B cell (primary cell): Measurements from ENCODE around the gene SIGLEC10. TPM values are rescaled to one million over a fixed set of nuclear protein-coding genes. Genes with fewer than 3 reads are reported as not detected.

ENCODE experiments used
- ATAC-seq: fragments of 200-7000 bp; cut with Tn5 transposase; one replicate; pipeline ENCODE4 v1.10.0; 2021; ENCODE audit warnings: low read depth, mild to moderate bottlenecking, moderate number of reproducible peaks, moderate library complexity
- CTCF ChIA-PET: fragments of 350-600 bp; sonication (Branson Sonifier 250); formaldehyde crosslinking; loops from one replicate; lab custom pipeline; 2021; ENCODE audit warnings: antibody characterized with exemption, inconsistent platforms; lab: Charles Lee
- POLR2A ChIA-PET: fragments of 350-600 bp; sonication (Branson Sonifier 250); formaldehyde crosslinking; loops from one replicate; lab custom pipeline; 2021; ENCODE audit warnings: antibody characterized with exemption; lab: Charles Lee
- DNase-seq: peaks from one replicate; pipeline ENCODE4 v3.0.0; 2013
- H2AFZ ChIP-seq: 2 replicates; pipeline ENCODE4 v1.6.1; 2012; ENCODE audit warnings: mild to moderate bottlenecking, low read depth, low read length; ENCODE audit not compliant: insufficient read depth, poor library complexity, severe bottlenecking
- H3K27ac ChIP-seq, 2 donors: 1 replicate in 1 of 2; 2 replicates in 1 of 2; pipeline ENCODE4 v1.5.1; 2012 to 2013; ENCODE audit warnings: low read length in 2 of 2, mild to moderate bottlenecking in 2 of 2, moderate library complexity in 1 of 2
- H3K27me3 ChIP-seq, 4 experiments: fragments of 200-600 bp in 1 of 4; sonication (generic) in 1 of 4; replicated peaks in 1 of 4; 1 replicate in 2 of 4; 2 replicates in 2 of 4; pipeline versions ENCODE4 v1.6.1 to v1.7.0; 2013 to 2016; ENCODE audit warnings: low read length in 3 of 4, mild to moderate bottlenecking in 2 of 4, mixed read lengths in 1 of 4, moderate library complexity in 1 of 4; ENCODE audit not compliant: insufficient read depth in 4 of 4, control insufficient read depth in 3 of 4; ENCODE audit errors: control extremely low read depth in 1 of 4
- H3K36me3 ChIP-seq, 2 experiments: replicated peaks in 1 of 2; 1 replicate in 1 of 2; 2 replicates in 1 of 2; pipeline versions ENCODE4 v1.6.1 to v1.7.1; 2013; ENCODE audit warnings: low read length in 1 of 2; ENCODE audit not compliant: insufficient read depth in 2 of 2, control insufficient read depth in 1 of 2; ENCODE audit errors: control extremely low read depth in 1 of 2, extremely low read depth in 1 of 2
- H3K4me1 ChIP-seq, 2 donors: fragments of 200-600 bp in 1 of 2; sonication (generic) in 1 of 2; 1 replicate in 1 of 2; 2 replicates in 1 of 2; pipeline versions ENCODE4 v1.5.1 to v1.6.1; 2013 to 2017; ENCODE audit warnings: low read length in 2 of 2; ENCODE audit not compliant: control insufficient read depth in 2 of 2, insufficient read depth in 2 of 2
- H3K4me2 ChIP-seq: replicated peaks from 2 replicates; pipeline ENCODE3; 2012; ENCODE audit warnings: mild to moderate bottlenecking, low read depth, low read length; ENCODE audit not compliant: poor library complexity, severe bottlenecking
- H3K4me3 ChIP-seq, 5 experiments: fragments of 200-600 bp in 1 of 5; sonication (generic) in 1 of 5; 1 replicate in 3 of 5; 2 replicates in 2 of 5; pipeline versions ENCODE4 v1.5.1 to v1.7.0; 2011 to 2016; ENCODE audit warnings: low read length in 4 of 5, mild to moderate bottlenecking in 4 of 5, low read depth in 2 of 5, control low read depth in 1 of 5, moderate library complexity in 1 of 5; ENCODE audit not compliant: insufficient read depth in 1 of 5; ENCODE audit errors: control extremely low read depth in 1 of 5, extremely low read depth in 1 of 5
- H3K79me2 ChIP-seq: fragments of 200-600 bp; sonication (generic); one replicate; pipeline ENCODE4 v1.6.0; 2016; ENCODE audit warnings: low read length; ENCODE audit not compliant: control insufficient read depth, insufficient read depth
- H3K9ac ChIP-seq: fragments of 200-600 bp; sonication (generic); 2 replicates; pipeline ENCODE4 v1.6.1; 2017; ENCODE audit warnings: mild to moderate bottlenecking, low read length, moderate library complexity
- H3K9me3 ChIP-seq, 3 donors: one replicate each; pipeline versions ENCODE4 v1.6.1 to v1.7.1; 2013; ENCODE audit warnings: low read length in 2 of 3; ENCODE audit not compliant: control insufficient read depth in 2 of 3, insufficient read depth in 1 of 3; ENCODE audit errors: control extremely low read depth in 1 of 3
- H4K20me1 ChIP-seq: 2 replicates; pipeline ENCODE4 v1.6.0; 2012; ENCODE audit warnings: mild to moderate bottlenecking, low read length; ENCODE audit not compliant: insufficient read depth, control insufficient read depth, poor library complexity, severe bottlenecking
- H3K27ac Mint-ChIP-seq: one replicate; pipeline ENCODE4 v1.8.0; 2021; ENCODE audit warnings: mixed read lengths
- H3K27me3 Mint-ChIP-seq: one replicate; pipeline ENCODE4 v1.8.0; 2021; ENCODE audit warnings: mixed read lengths
- H3K4me1 Mint-ChIP-seq: one replicate; pipeline ENCODE4 v1.8.0; 2021; ENCODE audit warnings: mixed read lengths
- H3K4me3 Mint-ChIP-seq: one replicate; pipeline ENCODE4 v1.8.0; 2021; ENCODE audit warnings: mixed read lengths
- H3K9me3 Mint-ChIP-seq: one replicate; pipeline ENCODE4 v1.8.0; 2022; ENCODE audit warnings: mixed read lengths; ENCODE audit not compliant: insufficient read depth
- CTCF ChIP-seq: fragments of 200-600 bp; IDR thresholded peaks from one replicate; pipeline ENCODE4 v1.8.0; 2022; ENCODE audit warnings: antibody characterized with exemption, mild to moderate bottlenecking
- EZH2 ChIP-seq: IDR thresholded peaks from 2 replicates; pipeline ENCODE4 v1.6.1; 2012; ENCODE audit warnings: borderline replicate concordance, low read depth, mild to moderate bottlenecking, moderate library complexity, low read length; ENCODE audit not compliant: insufficient read depth, poor library complexity, severe bottlenecking
- WGBS: methylation state at CpG from one replicate; pipeline ENCODE4 v1.1.5; 2013; ENCODE audit warnings: missing lambda C conversion rate; ENCODE audit not compliant: insufficient coverage; 5-methylcytosine and 5-hydroxymethylcytosine counted together
- intact Hi-C: fragments of 100-400 bp; cut with micrococcal nuclease; formaldehyde crosslinking; loops from one replicate; pipeline ENCODE4 v1.10.0; 2022
- polyA plus RNA-seq: library from polyadenylated mRNA; depleted of rRNA; stranded (reverse); fragments of >200 nt; gene quantifications from 2 replicates; pipeline ENCODE4 v1.2.3, GENCODE V29; 2012
- total RNA-seq, 2 donors: library from RNA; stranded (reverse); fragments of 120-200 nt in 1 of 2; gene quantifications; 1 replicate in 1 of 2; 2 replicates in 1 of 2; pipeline versions ENCODE4 v1.2.3 to v1.2.4, GENCODE V29; 2013 to 2022

SIGLEC10 gene
- total and polyA plus RNA-seq, 2 donors (not counting 1 experiment from before 2014, with no cell fraction given) = 49.1 to 87.6 TPM

- Histone ChIP-seq H3K36me3 (no peaks in the 10 kb centered on the region), H2AFZ (peak overlapping the region; percentile 88), H4K20me1 (no peaks in the 10 kb centered on the region), H3K27me3 (peaks cover 0 to 4% (median 0%) of the 10 kb centered on the region in 4 experiments), H3K9ac (peak overlapping the region; percentile 60), H3K4me3 (peak overlapping the region; percentile 43 to 74 (median 62)), H3K79me2 (no peaks in the 10 kb centered on the region), H3K4me1 (peaks cover 22 to 33% of the 10 kb centered on the region in 2 donors), H3K9me3 (peaks cover 0 to 5% (median 0%) of the 10 kb centered on the region in 3 donors), H3K4me2 (peak overlapping the region; percentile 82), H3K27ac (peak overlapping the region; percentile 63 to 73)
- peak overlapping the region; percentile 85 for H3K4me3 Mint-ChIP-seq
- POLR2A ChIA-PET = interaction anchor here (0.7 to 2.9 kb wide), 6 partner anchors 16 to 177 kb away, joined by 3 to 13 read pairs (median 7); partner anchors contain the start of genes SIGLEC10 and ZNF175
- no peaks in the 10 kb centered on the region for H3K27me3 Mint-ChIP-seq
- no peaks in the 10 kb centered on the region for H3K9me3 Mint-ChIP-seq
- intact Hi-C loops = loop anchor here (1.0 to 2.0 kb wide), 6 partner anchors 23 to 79 kb away; partner anchors contain the start of gene SIGLEC10
- H3K27ac Mint-ChIP-seq = peak overlapping the region; percentile 78
- peak; percentile 92 for ATAC-seq
- H3K4me1 Mint-ChIP-seq = peaks cover 30% of the 10 kb centered on the region
- peak; percentile 13 for TF ChIP-seq CTCF
- TF ChIP-seq EZH2 = no peak
- DNase-seq = peak; percentile 95
- CTCF ChIA-PET = interaction anchor here (0.6 to 9.2 kb wide), 12 partner anchors 14 to 120 kb away, joined by 3 to 98 read pairs (median 4); partner anchors contain the start of genes ETFB, SIGLEC10 and VSIG10L
- 4% methylated on average over 37 of the region's 45 CpGs for WGBS
Observed at GRCh38 chr19:51394050-51394836, 23.2 kb downstream of the SIGLEC10 start.

GRCh38 chr19:51392701-51393100 is 24.7 kb downstream of the SIGLEC10 start:
- Histone ChIP-seq H3K27me3 (peaks cover 0 to 4% (median 0%) of the 10 kb centered on the region in 4 experiments), H3K4me2 (no peak overlapping the region), H3K9ac (no peak overlapping the region), H3K79me2 (no peaks in the 10 kb centered on the region), H3K27ac (no peak overlapping the region), H3K4me1 (peaks cover 22 to 33% of the 10 kb centered on the region in 2 donors), H3K4me3 (no peak overlapping the region), H4K20me1 (no peaks in the 10 kb centered on the region), H2AFZ (no peak overlapping the region), H3K36me3 (no peaks in the 10 kb centered on the region), H3K9me3 (peaks cover 0 to 5% (median 0%) of the 10 kb centered on the region in 3 donors)
- no peak for DNase-seq
- no peak overlapping the region for H3K27ac Mint-ChIP-seq
- POLR2A ChIA-PET = no interaction called here
- peak overlapping the region; percentile 52 for H3K4me3 Mint-ChIP-seq
- TF ChIP-seq CTCF = no peak
- TF ChIP-seq EZH2 = no peak
- intact Hi-C loops = no loop called here
- no peaks in the 10 kb centered on the region for H3K27me3 Mint-ChIP-seq
- no peak for ATAC-seq
- peaks cover 30% of the 10 kb centered on the region for H3K4me1 Mint-ChIP-seq
- no peaks in the 10 kb centered on the region for H3K9me3 Mint-ChIP-seq
- CTCF ChIA-PET = interaction anchor here (1.2 to 1.4 kb wide), 2 partner anchors 25 to 267 kb away, joined by 3 to 4 read pairs; no protein-coding TSS in a partner anchor
- no CpG with 5 or more reads among the region's 1 CpG for WGBS
